NCI-H82 (cell line): ENCODE results near the gene ADAMTS2.

Experiments
- DNase-seq: peaks from one replicate; lab custom pipeline; 2025; lab: John Stamatoyannopoulos, UW

ADAMTS2 gene

GRCh38 chr5:179266291-179267070 lies 78.8 kb downstream of the ADAMTS2 start:
- DNase-seq: no peak

- DNase-seq: no peak
These were observed 79.6 kb downstream of the ADAMTS2 start for GRCh38 chr5:179265514-179266290.

GRCh38 chr5:179264783-179265513 lies 80.3 kb downstream of the ADAMTS2 start:
- no peak for DNase-seq

- DNase-seq: no peak
These were observed 81.0 kb downstream of the ADAMTS2 start for GRCh38 chr5:179264053-179264782.

GRCh38 chr5:179263391-179264052 lies 81.7 kb downstream of the ADAMTS2 start:
- no peak for DNase-seq

- DNase-seq: no peak
These were observed 82.9 kb downstream of the ADAMTS2 start for GRCh38 chr5:179262126-179262920.

GRCh38 chr5:179261301-179262125 lies 83.7 kb downstream of the ADAMTS2 start:
- DNase-seq: peak; percentile 88

GRCh38 chr5:179260324-179261070 lies 84.8 kb downstream of the ADAMTS2 start:
- no peak for DNase-seq

GRCh38 chr5:179259731-179260323 lies 85.4 kb downstream of the ADAMTS2 start:
- no peak for DNase-seq

GRCh38 chr5:179258922-179259730 lies 86.1 kb downstream of the ADAMTS2 start:
- DNase-seq: no peak

- DNase-seq: no peak
These were observed 87.0 kb downstream of the ADAMTS2 start for GRCh38 chr5:179258001-179258921.

GRCh38 chr5:179257176-179257682 lies 88.0 kb downstream of the ADAMTS2 start:
- no peak for DNase-seq

GRCh38 chr5:179256328-179257175 lies 88.7 kb downstream of the ADAMTS2 start:
- no peak for DNase-seq

GRCh38 chr5:179255527-179256327 lies 89.5 kb downstream of the ADAMTS2 start:
- DNase-seq: no peak
